Esophagus squamous epithelium (tissue), 5 donors: ENCODE measurements around the gene KIF26B. TPM values are rescaled to one million over a fixed set of nuclear protein-coding genes. Genes with fewer than 3 reads are reported as not detected.
"Not testable (repeated sequence)": the region's sequence is repeated elsewhere in the genome, so short reads cannot be mapped to it uniquely, and the experiment has no call there.

Experiments
- DNase-seq: peaks from one replicate; lab custom pipeline; 2025; lab: John Stamatoyannopoulos, UW
- H3K27ac ChIP-seq, 4 donors: fragments of 200-600 bp; sonication (generic); one replicate each; pipeline ENCODE4 v1.5.1; 2016 to 2019; ENCODE audit warnings: mild to moderate bottlenecking in 1 of 4
- H3K27me3 ChIP-seq, 4 donors: fragments of 200-600 bp; sonication (generic); 1 replicate in 3 of 4; 2 replicates in 1 of 4; pipeline versions ENCODE4 v1.5.1 to v1.6.0; 2017 to 2021; ENCODE audit warnings: antibody characterized with exemption in 1 of 4
- H3K36me3 ChIP-seq, 3 donors: fragments of 200-600 bp; sonication (generic); one replicate each; pipeline ENCODE4 v1.5.1; 2016 to 2019
- H3K4me1 ChIP-seq, 3 donors: fragments of 200-600 bp; sonication (generic); one replicate each; pipeline ENCODE4 v1.5.1; 2017 to 2019
- H3K4me3 ChIP-seq, 4 donors: fragments of 200-600 bp; sonication (generic); 1 replicate in 3 of 4; 2 replicates in 1 of 4; pipeline ENCODE4 v1.5.1; 2016 to 2019; ENCODE audit warnings: mild to moderate bottlenecking in 2 of 4, moderate library complexity in 1 of 4
- H3K9me3 ChIP-seq, 3 donors: fragments of 200-600 bp; sonication (generic); one replicate each; pipeline ENCODE4 v1.5.1; 2016 to 2019
- POLR2A ChIP-seq, 4 donors: fragments of 450-650 bp; IDR thresholded peaks; one replicate each; pipeline ENCODE4 v1.6.1; 2017; ENCODE audit warnings: antibody characterized with exemption in 4 of 4, mild to moderate bottlenecking in 4 of 4, moderate library complexity in 3 of 4
- WGBS, 2 donors: methylation state at CpG; one replicate each; pipeline ENCODE4 v1.1.5; 2018; 5-methylcytosine and 5-hydroxymethylcytosine counted together
- intact Hi-C: fragments of 100-400 bp; cut with DNase I; formaldehyde crosslinking; loops from one replicate; pipeline ENCODE4 v1.15.0; 2022
- total RNA-seq, 4 donors: library from RNA; depleted of rRNA; stranded (reverse); fragments of >200 nt; gene quantifications; one replicate each; pipeline ENCODE4 v1.1.0, GENCODE V29; 2016
- TF ChIP-seq, protein P1 (sequence below), 6 experiments: fragments of 450-650 bp in 4 of 6; fragments of 200-600 bp in 2 of 6; sonication (generic) in 2 of 6; IDR thresholded peaks; one replicate each; pipeline ENCODE4 v1.5.1; 2016 to 2019; ENCODE audit warnings: antibody characterized with exemption in 6 of 6, mild to moderate bottlenecking in 4 of 6, moderate library complexity in 4 of 6
- donor health status: DM: yes; HTN: yes; CAD: no.

KIF26B gene
- total RNA-seq, 4 donors from 2014 or later = 0.23 to 2.7 (median 1.0) TPM

DNA sequence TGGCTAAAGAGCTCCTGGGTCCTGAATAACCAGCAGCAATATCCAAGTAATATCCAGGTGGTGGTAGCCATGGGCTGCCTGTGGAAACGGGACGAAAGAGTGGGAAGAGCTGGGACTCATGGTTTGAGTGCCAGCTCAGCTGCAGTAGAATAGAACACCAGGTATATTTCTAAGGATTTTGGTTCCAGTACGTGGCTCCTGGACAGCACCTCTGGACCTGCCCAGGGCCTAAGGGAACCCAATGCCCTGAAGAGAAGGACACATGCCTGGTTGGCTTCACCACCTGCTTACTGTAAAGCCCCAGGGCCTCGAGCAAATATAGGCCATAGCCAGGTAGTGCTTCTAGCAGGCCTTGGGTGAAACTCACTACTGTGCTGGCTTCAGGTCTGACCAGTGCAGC is 566.7 kb downstream of the KIF26B start:
- 60 to 100% methylated on average over 1 to 2 of the region's 4 CpGs for WGBS, 2 donors
- intact Hi-C loops = no loop called here
- no peak for DNase-seq
- Histone ChIP-seq H3K4me3 (no peak overlapping the region), H3K27me3 (no peaks in the 10 kb centered on the region), H3K9me3 (no peaks in the 10 kb centered on the region), H3K27ac (no peak overlapping the region), H3K36me3 (no peaks in the 10 kb centered on the region), H3K4me1 (peaks cover 0 to 5% (median 0%) of the 10 kb centered on the region in 3 donors)
- TF ChIP-seq, protein P1, sequence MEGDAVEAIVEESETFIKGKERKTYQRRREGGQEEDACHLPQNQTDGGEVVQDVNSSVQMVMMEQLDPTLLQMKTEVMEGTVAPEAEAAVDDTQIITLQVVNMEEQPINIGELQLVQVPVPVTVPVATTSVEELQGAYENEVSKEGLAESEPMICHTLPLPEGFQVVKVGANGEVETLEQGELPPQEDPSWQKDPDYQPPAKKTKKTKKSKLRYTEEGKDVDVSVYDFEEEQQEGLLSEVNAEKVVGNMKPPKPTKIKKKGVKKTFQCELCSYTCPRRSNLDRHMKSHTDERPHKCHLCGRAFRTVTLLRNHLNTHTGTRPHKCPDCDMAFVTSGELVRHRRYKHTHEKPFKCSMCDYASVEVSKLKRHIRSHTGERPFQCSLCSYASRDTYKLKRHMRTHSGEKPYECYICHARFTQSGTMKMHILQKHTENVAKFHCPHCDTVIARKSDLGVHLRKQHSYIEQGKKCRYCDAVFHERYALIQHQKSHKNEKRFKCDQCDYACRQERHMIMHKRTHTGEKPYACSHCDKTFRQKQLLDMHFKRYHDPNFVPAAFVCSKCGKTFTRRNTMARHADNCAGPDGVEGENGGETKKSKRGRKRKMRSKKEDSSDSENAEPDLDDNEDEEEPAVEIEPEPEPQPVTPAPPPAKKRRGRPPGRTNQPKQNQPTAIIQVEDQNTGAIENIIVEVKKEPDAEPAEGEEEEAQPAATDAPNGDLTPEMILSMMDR (IDR thresholded peaks at IDR 0.05) = no peak
- no peak for TF ChIP-seq POLR2A (IDR thresholded peaks at IDR 0.05)

- H3K4me1 ChIP-seq, H3K27ac ChIP-seq, H3K4me3 ChIP-seq, intact Hi-C loops, DNase-seq, H3K9me3 ChIP-seq, H3K27me3 ChIP-seq, H3K36me3 ChIP-seq: not testable (repeated sequence)
- 78 to 90% methylated on average over 3 of the region's 3 CpGs for WGBS, 2 donors
These were observed 573.2 kb downstream of the KIF26B start for GRCh38 chr1:245728035-245728434.

GRCh38 chr1:245730801-245731200 is 576.0 kb downstream of the KIF26B start:
- TF ChIP-seq, protein P1 (IDR thresholded peaks at IDR 0.05) = no peak
- no peak for TF ChIP-seq POLR2A (IDR thresholded peaks at IDR 0.05)
- intact Hi-C loops = no loop called here
- no peaks in the 10 kb centered on the region for H3K27me3 ChIP-seq
- no peak overlapping the region for H3K4me3 ChIP-seq
- no peaks in the 10 kb centered on the region for H3K4me1 ChIP-seq
- no peaks in the 10 kb centered on the region for H3K9me3 ChIP-seq
- no peaks in the 10 kb centered on the region for H3K36me3 ChIP-seq
- DNase-seq = no peak
- H3K27ac ChIP-seq = no peak overlapping the region
- 78% methylated on average over 2 of the region's 2 CpGs for WGBS, 2 donors

DNA sequence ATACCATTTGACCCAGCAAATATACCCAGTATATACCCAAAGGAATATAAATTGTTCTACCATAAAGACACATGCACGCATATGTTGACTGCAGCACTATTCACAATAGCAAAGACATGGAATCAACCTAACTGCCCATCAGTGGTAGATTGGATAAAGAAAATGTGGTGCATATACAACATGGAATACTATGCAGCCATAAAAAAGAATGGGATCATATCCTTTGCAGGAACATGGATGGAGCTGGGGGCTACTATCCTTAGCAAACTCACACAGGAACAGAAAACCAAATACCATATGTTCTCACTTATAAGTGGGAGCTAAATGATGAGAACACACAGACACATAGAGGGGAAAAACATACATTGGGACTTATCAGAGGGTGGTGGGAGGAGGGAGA is 585.6 kb downstream of the KIF26B start:
- DNase-seq, H3K4me1 ChIP-seq, H3K36me3 ChIP-seq, intact Hi-C loops, H3K27me3 ChIP-seq, H3K27ac ChIP-seq, H3K4me3 ChIP-seq, H3K9me3 ChIP-seq: not testable (repeated sequence)
- 93 to 100% methylated on average over 1 of the region's 1 CpG for WGBS, 2 donors

DNA sequence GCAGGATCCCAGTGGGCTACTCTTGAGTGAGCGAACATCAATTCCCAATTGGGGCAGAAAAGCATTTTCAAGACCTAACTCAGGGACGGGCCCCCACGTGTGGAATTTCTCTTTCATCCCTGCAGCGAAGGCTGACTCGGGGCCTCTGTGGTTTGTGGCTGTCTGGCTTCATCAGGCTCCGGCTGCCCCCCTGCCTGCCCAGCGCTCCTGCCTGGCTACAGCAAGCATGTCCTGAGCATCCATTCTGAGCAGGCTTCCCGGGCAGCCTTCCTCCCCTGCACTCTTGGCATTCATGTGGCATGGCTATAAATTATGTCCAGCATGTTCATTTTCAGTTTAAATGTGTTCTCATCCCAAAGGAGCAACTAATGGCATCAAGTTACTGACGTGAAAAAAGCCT is 588.1 kb downstream of the KIF26B start:
- no peaks in the 10 kb centered on the region for H3K9me3 ChIP-seq
- H3K4me3 ChIP-seq = no peak overlapping the region
- no peak for TF ChIP-seq POLR2A (IDR thresholded peaks at IDR 0.05)
- TF ChIP-seq, protein P1 (IDR thresholded peaks at IDR 0.05) = no peak
- DNase-seq = no peak
- H3K4me1 ChIP-seq = no peaks in the 10 kb centered on the region
- peaks cover 0 to 6% (median 0%) of the 10 kb centered on the region in 3 donors for H3K36me3 ChIP-seq
- 76 to 77% methylated on average over 8 to 9 of the region's 9 CpGs for WGBS, 2 donors
- intact Hi-C loops = no loop called here
- no peaks in the 10 kb centered on the region for H3K27me3 ChIP-seq
- no peak overlapping the region for H3K27ac ChIP-seq

- H3K27me3 ChIP-seq = no peaks in the 10 kb centered on the region
- intact Hi-C loops = no loop called here
- no peak for DNase-seq
- TF ChIP-seq, protein P1 (IDR thresholded peaks at IDR 0.05) = no peak
- no peak for TF ChIP-seq POLR2A (IDR thresholded peaks at IDR 0.05)
- peaks cover 0 to 16% (median 0%) of the 10 kb centered on the region in 3 donors for H3K36me3 ChIP-seq
- no peak overlapping the region for H3K27ac ChIP-seq
- no peaks in the 10 kb centered on the region for H3K9me3 ChIP-seq
- H3K4me1 ChIP-seq = no peaks in the 10 kb centered on the region
- WGBS, 2 donors = 90 to 94% methylated on average over 5 to 10 of the region's 10 CpGs
- H3K4me3 ChIP-seq = no peak overlapping the region
These were observed 593.5 kb downstream of the KIF26B start for GRCh38 chr1:245748240-245748639.
